Right hindlimb (tissue), 1 donor: ENCODE measurements around the gene FBXL7.
A peak's percentile ranks its signal among the peaks of the same experiment; 100 is the strongest.
"Not testable (repeated sequence)": the region's sequence is repeated elsewhere in the genome, so short reads cannot be mapped to it uniquely, and the experiment has no call there.

Source experiments
- DNase-seq: peaks from one replicate; pipeline ENCODE4 v3.0.0-alpha.2; 2018

The FBXL7 gene

DNA sequence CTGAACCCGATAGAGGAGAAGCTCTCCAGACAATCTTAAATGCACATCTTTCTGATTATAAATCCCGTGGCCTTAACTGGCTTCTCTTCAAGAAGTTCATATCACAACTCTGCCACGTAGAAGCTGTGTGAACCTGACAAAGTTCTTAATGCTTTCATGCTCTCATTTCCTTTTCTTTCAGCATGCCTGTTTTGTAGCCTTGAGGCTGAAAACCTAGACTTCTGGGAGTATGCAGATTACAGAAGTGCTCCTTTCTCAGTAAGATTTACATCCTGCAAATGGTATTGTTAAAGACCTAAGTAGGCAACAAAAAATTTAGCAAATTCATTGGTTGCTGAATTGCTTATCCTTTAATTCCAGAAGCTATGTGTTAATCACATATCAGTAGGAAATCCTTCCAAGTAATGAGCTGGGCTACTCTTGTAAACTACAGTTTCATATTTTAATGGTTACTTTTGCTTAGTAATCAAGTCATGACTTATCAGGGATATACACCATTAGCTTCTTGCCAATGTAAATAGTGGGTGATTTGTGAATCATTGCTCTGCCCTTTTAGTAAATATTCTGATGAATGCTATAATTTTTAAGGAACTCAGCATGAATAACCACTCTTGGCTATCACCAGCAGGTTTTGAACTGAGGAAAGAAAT is 334.7 kb downstream of the FBXL7 start:
- DNase-seq: no peak

DNA sequence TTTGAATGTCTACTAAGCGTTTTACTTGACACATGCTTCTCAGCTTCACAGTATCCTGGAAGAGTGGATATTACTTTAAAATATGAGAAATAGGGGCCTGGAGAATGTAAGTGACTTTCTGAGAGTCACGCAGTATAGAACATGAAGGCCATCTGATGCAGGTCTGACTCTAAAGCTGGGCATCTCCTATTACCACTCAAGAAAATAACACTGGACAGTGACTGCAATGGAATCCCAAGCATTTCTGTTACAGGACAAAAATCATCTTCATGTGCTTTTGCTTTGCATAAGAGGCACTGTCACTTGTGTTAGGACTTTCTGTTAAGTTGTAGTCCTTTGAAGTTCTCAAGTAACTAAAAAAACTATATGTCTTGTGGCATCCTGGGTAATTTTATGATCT is 335.5 kb downstream of the FBXL7 start:
- no peak for DNase-seq

DNA sequence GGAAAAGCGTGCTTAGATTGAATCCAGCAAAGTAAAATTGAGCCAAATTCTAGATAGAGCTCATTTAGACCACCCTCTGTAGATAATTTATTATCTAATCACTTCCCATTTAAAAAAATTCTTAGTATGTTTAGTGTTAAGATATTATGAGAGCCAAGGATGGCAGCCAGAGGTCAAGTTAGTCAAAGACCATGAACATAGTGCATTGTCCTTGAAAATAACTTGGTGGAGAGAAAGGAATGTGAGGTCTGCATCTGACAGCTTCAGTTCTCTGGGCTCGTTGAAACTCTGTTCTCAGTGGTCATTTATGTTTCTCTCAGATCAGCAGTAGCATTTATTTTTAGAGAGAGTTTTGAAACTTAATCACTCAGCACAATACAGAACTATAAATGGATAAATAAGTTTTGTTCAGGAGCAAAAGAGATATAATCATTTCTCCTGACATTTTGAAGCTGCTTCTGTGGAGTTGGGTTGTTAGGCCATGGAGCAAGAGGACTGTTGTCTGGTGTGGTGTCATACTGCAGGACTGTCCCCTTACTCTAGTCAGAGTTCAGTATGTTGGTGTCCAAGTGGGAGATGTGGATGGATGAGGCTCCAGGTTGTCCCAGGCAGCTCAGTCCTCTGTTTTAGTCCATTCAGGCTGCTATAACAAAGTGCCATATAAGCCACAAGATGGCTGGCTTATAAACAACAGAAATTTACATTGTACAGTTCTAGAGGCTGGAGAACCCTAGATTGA is 337.7 kb downstream of the FBXL7 start:
- no peak for DNase-seq

DNA sequence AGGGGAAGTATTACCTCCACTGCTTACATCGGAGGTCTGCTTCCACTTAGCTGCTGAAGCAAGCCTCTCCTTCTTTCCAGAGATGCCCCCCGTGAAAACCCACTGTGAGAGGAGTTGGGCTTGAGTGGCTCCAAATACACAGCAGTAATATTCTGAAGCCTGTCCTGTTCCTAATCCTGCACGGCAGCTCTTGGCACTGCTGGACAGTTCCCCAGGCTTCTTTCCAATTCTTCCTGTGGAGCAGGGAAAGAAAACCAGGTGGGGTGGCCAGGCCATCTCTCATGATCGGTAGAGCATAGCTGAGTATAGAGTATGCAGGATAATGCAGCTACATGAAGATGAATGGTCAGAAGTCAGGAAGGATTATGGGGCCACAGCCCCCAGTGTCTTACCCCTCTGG is 344.3 kb downstream of the FBXL7 start:
- DNase-seq: peak; percentile 56

DNA sequence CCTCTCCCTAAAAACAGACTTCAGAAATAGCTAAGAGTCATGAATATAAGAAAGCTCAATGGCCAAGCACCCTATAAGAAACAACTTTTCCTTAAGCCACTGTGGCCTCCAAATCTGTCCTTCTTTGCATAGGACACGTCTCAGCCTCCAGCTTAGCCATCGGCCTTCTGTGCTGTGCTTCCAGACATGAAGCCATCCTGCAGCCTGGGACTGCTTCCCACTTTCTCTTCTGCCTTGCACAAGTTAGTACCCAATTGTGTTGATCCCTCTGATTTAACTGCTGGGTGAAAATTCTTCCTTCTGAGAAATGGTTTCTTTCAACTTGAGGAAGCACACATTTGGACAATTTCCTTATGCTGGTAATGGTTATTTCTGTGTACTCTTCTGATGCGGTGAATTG is 344.9 kb downstream of the FBXL7 start:
- DNase-seq: no peak

DNA sequence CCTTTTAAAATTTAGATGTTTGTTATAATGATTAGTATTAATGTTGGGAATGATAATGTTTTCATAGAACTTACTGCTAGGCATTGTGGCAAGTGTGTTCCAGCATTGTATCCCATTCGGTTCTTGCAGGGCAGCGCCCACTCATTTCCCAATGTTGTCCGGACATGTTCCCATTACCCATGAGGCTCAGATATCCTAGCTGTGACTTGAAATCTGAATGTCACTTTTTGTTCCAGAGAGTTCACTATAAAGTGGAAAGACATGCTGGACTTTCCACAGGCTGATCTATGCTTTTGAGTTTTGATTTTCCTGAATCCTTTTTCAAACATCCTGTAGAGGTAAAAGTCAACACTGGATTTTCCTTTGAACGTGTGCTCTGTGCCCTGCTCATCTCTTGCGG is 350.6 kb downstream of the FBXL7 start:
- no peak for DNase-seq

DNA sequence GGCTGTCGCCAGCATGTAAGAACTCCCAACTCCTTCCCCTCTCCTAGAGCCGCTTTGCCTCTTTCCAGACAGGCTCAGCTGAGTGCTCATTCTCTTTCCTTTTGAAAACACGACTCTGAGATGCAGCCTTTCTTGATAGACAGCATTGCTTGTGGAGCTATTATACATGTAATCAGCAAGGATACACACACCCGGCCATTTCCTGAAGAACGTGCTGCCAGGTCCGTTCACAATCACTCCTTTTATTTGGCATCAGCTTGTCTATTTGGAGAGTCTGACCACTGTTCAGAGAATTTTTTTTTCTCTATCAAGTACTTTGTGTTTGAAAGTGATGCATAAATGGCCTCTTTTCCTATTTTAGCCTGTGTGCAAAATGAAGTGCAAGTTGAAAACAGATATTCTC is 351.0 kb downstream of the FBXL7 start:
- no peak for DNase-seq

DNA sequence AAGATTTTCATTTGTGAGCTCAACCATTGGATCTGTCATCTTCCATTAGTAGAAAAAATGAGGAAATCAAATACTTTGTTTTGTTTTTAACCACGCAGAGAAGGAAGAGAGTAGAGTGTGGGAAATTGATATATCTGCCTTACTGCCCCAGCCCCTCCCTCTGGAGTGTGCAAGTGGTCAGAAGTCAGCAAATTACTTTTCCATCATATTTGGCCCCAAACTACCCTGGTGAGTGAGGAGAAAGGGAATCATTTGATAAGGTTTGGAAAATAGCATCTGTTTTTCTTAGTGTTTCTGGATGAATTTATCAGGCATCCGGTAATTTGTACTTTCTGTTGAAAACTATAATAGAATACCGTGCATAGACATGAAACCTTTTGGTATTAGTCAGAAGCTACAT is 352.2 kb downstream of the FBXL7 start:
- DNase-seq: no peak

DNA sequence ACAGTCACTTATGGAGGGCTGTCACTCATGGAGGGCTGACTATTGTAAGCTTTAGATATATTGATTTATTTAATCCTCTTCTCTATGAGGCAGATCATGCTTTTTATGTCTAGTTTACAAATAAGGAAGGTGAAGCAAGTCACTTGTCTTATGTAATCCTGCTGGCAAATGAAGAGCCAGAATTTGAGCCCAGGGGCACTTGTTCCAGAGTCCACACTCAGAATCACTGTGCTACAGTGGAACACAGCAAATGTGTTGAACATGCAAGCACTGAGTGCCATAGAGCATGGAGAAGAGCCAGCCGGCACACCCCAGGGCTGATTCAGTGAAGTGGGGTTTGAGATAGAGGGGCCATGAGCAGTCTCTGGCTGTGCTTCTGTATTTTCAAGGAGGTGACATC is 353.0 kb downstream of the FBXL7 start:
- no peak for DNase-seq

DNA sequence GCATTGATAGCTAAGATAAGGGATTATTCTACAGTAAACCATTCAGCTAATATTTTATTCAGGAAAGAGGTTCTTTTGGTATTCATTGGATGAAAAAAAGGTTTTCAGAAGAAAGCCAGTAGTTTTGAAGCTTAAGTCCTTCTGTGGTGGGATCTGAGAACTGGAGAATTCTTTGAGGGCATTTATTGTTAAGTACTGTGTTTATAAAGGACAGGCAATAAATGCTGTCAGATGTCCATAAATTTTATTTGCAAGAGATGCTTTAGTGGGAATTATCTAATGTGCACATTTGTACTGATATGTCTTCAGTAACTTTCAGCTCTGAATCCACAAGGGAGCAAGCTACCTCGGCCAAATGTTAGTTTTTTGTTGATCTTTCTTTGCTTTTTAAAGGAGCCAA is 358.3 kb downstream of the FBXL7 start:
- no peak for DNase-seq

DNA sequence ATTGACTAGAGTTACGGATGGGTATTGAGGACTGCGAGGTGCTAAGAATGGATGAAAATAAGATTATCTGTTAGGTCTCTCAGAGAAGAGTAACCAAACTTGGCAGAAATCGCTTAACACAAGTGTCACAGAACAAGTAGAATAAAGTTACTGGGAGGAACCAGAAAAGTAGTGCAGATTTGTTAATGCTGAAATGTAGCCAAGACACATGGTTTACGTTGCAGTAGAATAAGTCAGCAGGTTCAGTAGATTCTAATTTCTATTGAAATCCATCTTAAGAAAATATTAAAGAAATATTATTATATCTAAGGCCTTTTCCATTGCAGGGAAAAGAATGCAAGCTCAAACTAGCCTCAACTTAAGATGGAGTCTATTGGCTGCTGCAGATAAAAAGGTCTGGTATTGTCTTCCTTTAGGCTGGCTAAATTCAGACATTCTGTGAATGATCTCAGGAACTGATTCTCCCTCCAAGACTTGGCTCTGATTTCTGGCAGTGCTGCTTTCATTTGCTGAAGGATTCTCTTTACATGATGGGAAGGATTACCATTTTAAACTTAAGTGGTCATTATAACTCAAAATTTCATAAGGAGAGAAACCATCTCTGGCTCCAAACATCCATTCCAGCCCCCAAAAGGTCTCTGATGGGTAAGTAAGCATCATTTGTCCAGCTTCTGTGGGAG is 364.7 kb downstream of the FBXL7 start:
- peak; percentile 30 for DNase-seq

DNA sequence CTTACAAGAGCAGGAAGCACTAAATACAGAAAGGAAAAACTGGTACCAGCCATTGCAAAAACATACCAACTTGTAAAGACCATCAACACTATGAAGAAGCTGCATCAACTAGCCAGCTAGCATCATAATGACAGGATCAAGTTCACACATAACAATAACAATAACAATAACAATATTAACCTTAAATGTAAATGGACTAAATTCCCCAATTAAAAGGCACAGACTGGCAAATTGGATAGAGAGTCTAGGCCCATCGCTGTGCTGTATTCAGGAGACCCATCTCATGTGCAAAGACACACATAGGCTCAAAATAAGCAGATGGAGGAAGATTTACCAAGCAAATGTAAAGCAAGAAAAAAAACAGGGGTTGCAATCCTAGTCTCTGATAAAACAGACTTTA is 372.3 kb downstream of the FBXL7 start:
- DNase-seq: not testable (repeated sequence)

DNA sequence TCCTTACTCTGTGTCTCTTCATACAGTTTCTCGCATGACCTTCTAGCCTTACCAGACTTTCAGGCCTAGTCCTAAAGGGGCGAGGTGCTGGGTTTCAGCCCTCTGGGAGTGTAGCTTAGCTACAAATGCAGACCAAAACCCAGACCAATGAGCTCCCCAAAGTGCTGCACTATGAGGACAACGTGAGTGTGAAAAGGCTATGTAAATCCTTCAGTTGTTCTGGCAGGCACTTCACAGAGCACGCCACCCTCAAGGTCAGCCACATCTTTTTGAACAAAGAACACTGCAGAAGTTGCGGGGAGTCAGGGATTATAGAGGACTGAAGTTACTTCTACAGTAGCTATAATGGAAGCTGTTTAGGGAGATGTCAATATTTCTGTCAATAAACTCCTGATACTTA is 377.9 kb downstream of the FBXL7 start:
- DNase-seq: no peak

DNA sequence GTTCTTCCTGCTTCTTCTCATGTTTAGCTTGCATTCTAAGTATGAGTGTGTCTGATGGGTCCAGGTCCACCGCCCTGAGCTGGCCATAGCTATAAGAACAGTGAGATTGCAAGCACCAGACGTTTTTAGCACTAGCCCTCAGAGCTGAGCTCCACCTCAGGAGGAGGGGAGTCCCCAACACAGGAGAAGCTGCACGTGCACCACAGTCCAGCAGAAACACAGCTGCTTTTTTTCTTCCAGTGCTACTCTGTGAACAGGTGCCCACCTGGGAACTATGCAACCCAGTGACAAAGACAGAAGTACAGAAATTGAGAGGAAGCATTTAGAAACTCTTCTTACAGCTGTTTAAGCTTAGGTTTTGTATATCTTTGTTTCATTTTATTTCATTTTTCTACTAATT is 380.2 kb downstream of the FBXL7 start:
- no peak for DNase-seq

DNA sequence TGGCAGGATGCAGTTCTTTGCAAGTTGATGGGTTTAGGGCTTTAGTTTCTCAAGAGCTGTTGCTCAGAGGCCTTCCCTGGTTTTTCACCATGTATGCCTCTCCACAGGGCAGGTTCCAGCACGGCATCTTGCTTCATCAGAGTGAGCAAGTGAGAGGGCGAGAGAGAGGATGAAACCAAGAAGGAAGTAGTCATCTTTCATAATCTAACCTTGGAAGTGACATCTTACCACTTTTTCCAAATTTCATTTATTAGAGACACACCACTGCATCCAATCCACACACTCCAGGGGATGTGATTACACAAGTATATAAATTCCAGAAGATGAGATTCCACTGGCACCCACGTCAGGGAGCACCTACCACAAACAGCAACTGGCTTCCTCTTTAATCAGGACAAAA is 385.2 kb downstream of the FBXL7 start:
- DNase-seq: no peak

DNA sequence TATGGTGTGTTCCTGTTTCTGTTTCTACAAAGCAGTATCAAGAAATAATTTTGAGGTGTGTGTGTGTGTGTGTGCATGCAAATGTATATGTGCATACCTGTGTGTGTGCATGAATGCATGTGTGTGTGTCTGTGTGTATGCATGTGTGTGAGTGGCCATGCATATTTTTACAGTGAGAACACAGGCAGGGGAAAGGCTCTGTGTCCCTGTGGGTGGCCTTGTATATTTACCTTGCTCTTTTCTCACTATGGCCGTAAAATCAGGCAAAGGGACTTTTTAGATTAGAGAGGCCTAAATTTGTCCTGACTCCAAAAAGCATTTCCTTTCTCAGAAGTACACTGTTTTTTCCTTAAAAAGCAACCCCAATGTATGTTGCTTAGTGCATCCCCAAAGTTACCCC is 386.2 kb downstream of the FBXL7 start:
- DNase-seq: no peak

DNA sequence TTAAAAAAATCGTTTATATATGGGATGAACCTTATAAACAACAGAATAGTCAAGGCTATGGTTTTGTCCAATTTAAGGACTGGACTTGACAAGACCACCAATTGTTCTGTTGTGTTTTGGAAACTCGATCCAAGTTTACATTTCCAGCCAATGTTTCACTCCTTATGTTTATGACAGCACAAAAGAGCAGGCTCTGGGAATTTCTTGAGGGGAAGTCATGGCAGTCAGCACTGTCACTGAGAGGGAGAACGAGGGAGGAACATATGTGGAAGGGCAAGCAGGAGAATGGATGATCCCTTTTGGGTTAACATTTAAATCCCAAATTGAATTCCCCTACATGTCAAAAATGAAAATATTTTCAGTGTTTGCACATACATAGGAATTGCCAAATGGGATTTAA is 387.1 kb downstream of the FBXL7 start:
- no peak for DNase-seq

DNA sequence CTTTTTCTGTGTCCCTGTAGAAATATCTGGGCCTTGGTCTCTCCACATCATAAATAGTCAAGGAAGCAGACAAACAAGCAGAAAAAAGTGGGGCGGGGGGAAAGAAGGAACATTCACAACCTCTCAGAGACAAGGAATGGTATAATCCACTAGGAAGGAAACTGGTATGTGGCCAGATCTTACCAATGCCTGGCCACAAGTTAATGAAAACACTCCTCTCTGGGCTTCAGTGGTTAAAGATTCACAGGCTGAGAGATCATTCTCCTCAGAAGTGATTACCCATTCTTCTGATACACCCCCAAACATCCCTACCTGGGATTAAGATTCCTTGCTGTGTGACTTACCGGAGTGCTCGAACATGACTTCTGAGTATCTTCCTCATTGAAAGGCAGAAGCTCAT is 389.0 kb downstream of the FBXL7 start:
- no peak for DNase-seq

DNA sequence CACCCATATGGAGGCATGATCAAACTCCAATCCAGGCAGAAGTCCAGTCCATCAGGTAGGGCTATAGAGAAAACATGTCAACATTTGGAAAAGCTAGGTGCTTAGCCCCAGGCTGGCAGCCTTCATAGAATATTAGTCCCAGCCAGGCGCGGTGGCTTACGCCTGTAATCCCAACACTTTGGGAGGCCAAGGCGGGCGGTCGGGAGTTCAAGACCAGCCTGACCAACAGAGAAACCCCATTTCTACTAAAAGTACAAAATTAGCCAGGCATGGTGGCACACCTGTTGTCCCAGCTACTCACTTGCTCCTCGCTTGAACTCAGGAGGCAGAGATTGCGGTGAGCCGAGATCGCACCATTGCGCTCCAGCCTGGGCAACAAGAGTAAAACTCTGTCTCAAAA is 393.9 kb downstream of the FBXL7 start:
- DNase-seq: no peak

DNA sequence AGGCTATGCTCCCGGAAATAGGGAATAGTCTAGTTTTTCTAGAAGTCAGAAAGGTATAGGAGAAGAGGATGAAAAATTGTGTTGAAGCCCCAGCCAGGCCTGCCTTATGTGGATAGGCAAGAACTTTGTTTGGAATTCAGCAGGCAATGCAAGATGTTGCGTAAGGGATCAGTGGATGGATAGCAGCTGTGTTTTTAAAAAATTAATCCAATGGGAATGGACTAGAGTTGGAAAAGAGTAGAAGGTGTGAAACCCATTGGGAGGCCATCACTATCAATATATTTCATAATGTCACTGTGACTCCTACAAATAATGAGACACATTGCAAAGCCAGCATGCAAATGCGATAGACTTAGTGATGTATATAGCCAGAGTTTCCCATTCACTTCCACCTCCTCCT is 397.7 kb downstream of the FBXL7 start:
- no peak for DNase-seq

DNA sequence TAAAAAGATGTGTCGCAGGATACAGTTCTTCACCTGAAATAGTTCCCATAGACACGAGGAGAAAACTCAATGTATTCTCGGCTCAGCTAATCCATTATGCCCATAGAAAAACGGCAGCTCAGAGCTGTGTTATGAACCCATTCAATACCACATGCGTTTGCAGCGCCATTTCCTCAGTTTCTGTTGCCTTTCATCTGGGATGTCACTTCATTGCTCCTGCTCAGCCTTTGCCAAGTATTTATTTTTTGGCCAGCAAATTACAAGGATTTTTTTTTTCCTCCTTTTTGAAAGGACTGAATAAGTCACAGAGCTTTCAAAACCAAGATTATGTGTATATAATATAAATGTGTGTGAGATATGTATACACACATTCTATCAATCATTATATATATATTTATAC is 398.7 kb downstream of the FBXL7 start:
- no peak for DNase-seq

DNA sequence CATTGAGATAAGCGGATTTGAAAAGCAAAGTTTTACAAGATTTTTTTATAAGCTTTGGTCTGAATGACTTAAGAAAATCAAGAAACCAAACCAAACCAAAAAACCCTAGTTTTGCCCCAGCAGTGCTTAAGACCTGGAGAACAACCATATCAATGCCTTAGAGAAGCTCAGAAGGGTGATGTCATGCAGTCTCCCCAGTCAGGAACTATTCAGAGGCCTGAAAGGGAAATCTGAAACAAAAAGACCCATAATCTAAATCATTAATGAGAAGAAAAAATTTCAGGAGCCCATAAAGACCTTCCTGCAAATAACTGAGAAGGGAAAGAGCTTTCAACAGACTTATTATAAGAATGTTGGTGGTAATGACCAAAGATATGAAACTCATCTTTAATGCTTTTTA is 399.5 kb downstream of the FBXL7 start:
- DNase-seq: no peak

DNA sequence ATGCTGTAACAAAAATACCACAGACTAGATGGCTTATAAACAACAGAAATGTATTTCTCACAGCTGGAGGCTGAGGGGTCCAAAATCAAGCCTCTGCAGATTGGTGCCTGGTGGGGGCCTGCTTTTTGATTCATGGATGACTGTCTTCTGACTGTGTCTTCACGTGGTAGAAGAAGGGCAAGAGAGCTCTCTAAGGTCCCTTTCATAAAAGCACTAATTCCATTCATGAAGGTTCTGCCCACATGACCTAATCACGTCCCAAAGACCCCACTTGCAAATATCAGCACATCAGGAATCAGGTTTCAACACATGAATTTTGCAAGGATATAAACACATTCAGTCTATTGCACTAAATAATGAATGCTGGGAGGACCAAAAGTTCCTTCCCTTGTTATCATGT is 401.2 kb downstream of the FBXL7 start:
- DNase-seq: no peak

DNA sequence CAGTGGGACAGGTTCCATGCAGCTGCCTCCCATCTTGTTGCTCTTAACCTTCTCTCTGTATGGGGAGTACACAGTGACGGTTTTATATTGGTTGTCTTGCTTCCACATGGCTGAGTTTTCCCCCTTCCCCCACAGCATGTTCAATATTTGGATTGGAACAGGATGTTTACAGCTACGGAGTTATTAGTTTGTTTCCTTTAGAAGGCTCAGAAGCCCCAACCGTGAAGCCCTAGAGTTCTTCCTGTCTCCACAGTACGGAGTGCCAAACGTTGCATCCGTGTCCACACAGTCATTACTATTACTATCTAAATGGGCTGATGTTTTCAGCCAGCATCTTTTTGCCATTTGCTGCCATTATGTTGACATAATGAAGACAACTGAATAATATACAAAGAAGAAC is 402.1 kb downstream of the FBXL7 start:
- no peak for DNase-seq
